Astrocyte (in vitro differentiated cells and primary cell): ENCODE results near the gene KCNMA1. TPM values are rescaled to one million over a fixed set of nuclear protein-coding genes. Genes with fewer than 3 reads are reported as not detected.

Experiments used
- DNase-seq: peaks from one replicate; pipeline ENCODE4 v3.0.0-alpha.2; 2010; ENCODE audit warnings: low read depth
- FAIRE-seq: peaks from 2 replicates; lab custom pipeline; 2011; peaks lifted over from hg19 to GRCh38; lab: Jason Lieb, UNC
- H2AFZ ChIP-seq: 2 replicates; pipeline ENCODE4 v1.6.0; 2012; ENCODE audit warnings: low read depth, low read length, inconsistent platforms
- H3K27ac ChIP-seq: 2 replicates; pipeline ENCODE4 v1.5.1; 2011; ENCODE audit warnings: low read depth, low read length, inconsistent platforms
- H3K27me3 ChIP-seq: 2 replicates; pipeline ENCODE4 v1.6.0; 2011; ENCODE audit warnings: low read length, inconsistent platforms; ENCODE audit not compliant: insufficient read depth
- H3K36me3 ChIP-seq: 2 replicates; pipeline ENCODE4 v1.5.1; 2011; ENCODE audit warnings: low read length, inconsistent platforms; ENCODE audit not compliant: insufficient read depth
- H3K4me1 ChIP-seq: 2 replicates; pipeline ENCODE4 v1.5.1; 2011; ENCODE audit warnings: low read length, inconsistent platforms; ENCODE audit not compliant: insufficient read depth
- H3K4me2 ChIP-seq: 2 replicates; pipeline ENCODE4 v1.6.0; 2012; ENCODE audit warnings: low read length, inconsistent platforms
- H3K4me3 ChIP-seq: 2 replicates; pipeline ENCODE4 v1.5.1; 2011; ENCODE audit warnings: low read depth, mild to moderate bottlenecking, low read length, inconsistent platforms; ENCODE audit not compliant: insufficient read depth
- H3K79me2 ChIP-seq: 2 replicates; pipeline ENCODE4 v1.6.0; 2012; ENCODE audit warnings: mild to moderate bottlenecking, low read length, inconsistent platforms; ENCODE audit not compliant: insufficient read depth
- H3K9ac ChIP-seq: 2 replicates; pipeline ENCODE4 v1.6.0; 2012; ENCODE audit warnings: mild to moderate bottlenecking, low read length, inconsistent platforms
- H3K9me3 ChIP-seq: 2 replicates; pipeline ENCODE4 v1.5.1; 2012; ENCODE audit warnings: low read depth, mild to moderate bottlenecking, low read length, inconsistent platforms; ENCODE audit not compliant: insufficient read depth
- H4K20me1 ChIP-seq: 2 replicates; pipeline ENCODE4 v1.6.0; 2012; ENCODE audit warnings: low read length, inconsistent platforms; ENCODE audit not compliant: insufficient read depth
- H3K27ac Mint-ChIP-seq: one replicate; pipeline ENCODE4 v1.8.0; 2021; ENCODE audit warnings: mild to moderate bottlenecking, mixed read lengths; ENCODE audit not compliant: unreplicated experiment
- H3K27me3 Mint-ChIP-seq: one replicate; pipeline ENCODE4 v1.8.0; 2021; ENCODE audit warnings: low read depth, mixed read lengths; ENCODE audit not compliant: unreplicated experiment
- H3K36me3 Mint-ChIP-seq: one replicate; pipeline ENCODE4 v1.8.0; 2021; ENCODE audit warnings: low read depth, mixed read lengths; ENCODE audit not compliant: unreplicated experiment
- H3K4me1 Mint-ChIP-seq: one replicate; pipeline ENCODE4 v1.8.0; 2021; ENCODE audit warnings: low read depth, mixed read lengths; ENCODE audit not compliant: unreplicated experiment
- H3K4me3 Mint-ChIP-seq: one replicate; pipeline ENCODE4 v1.8.0; 2021; ENCODE audit warnings: mild to moderate bottlenecking, moderate library complexity, mixed read lengths; ENCODE audit not compliant: unreplicated experiment
- H3K9me3 Mint-ChIP-seq: one replicate; pipeline ENCODE4 v1.8.0; 2021; ENCODE audit warnings: mild to moderate bottlenecking, mixed read lengths; ENCODE audit not compliant: unreplicated experiment
- EZH2 ChIP-seq: IDR thresholded peaks from 2 replicates; pipeline ENCODE4 v1.6.1; 2012; ENCODE audit warnings: mild to moderate bottlenecking, low read length, inconsistent platforms; ENCODE audit not compliant: insufficient read depth
- total RNA-seq: library from RNA; stranded (reverse); gene quantifications from 2 replicates; pipeline ENCODE4 v1.2.1, GENCODE V29; 2021
- TF ChIP-seq, protein P1 (sequence below): IDR thresholded peaks from 2 replicates; pipeline ENCODE4 v1.5.1; 2011; ENCODE audit warnings: low read depth, mild to moderate bottlenecking, inconsistent platforms, low read length, moderate library complexity; ENCODE audit not compliant: insufficient read depth

KCNMA1 gene
- total RNA-seq, 1 donor from 2014 or later: 45.8 TPM

DNA sequence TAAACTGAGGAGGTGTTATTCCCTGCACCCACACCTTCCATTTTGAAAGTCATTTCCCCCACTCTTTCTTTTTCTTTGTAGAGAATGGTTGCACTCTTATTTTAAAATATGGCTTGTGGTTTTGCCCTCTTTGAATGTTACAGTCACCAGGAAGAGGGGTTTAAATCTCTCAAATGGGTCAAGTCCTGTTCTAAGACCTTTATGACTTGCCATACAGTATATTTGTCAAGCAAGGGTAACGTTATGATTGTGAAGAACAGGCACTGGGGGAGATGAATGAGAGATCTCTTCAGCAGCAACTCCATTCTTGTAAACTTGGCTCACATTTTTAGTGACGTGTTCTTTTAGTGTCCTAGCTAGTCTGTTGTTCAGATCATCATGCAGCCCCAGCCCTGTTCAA, 634.7 kb downstream of the KCNMA1 start:
- FAIRE-seq (no peak), DNase-seq (no peak)
- Histone ChIP-seq H3K9ac (no peak overlapping the region), H3K27ac (no peak overlapping the region), H3K4me1 (no peaks in the 10 kb centered on the region), H3K36me3 (no peaks in the 10 kb centered on the region), H3K9me3 (peaks cover 3% of the 10 kb centered on the region), H3K79me2 (no peaks in the 10 kb centered on the region), H3K4me3 (no peak overlapping the region), H2AFZ (no peak overlapping the region), H3K27me3 (no peaks in the 10 kb centered on the region), H4K20me1 (no peaks in the 10 kb centered on the region), H3K4me2 (no peak overlapping the region)
- H3K36me3 Mint-ChIP-seq: peaks cover 5% of the 10 kb centered on the region
- H3K27me3 Mint-ChIP-seq: no peaks in the 10 kb centered on the region
- no peaks in the 10 kb centered on the region for H3K9me3 Mint-ChIP-seq
- peaks cover 6% of the 10 kb centered on the region for H3K4me1 Mint-ChIP-seq
- no peak for TF ChIP-seq EZH2
- TF ChIP-seq, protein P1, sequence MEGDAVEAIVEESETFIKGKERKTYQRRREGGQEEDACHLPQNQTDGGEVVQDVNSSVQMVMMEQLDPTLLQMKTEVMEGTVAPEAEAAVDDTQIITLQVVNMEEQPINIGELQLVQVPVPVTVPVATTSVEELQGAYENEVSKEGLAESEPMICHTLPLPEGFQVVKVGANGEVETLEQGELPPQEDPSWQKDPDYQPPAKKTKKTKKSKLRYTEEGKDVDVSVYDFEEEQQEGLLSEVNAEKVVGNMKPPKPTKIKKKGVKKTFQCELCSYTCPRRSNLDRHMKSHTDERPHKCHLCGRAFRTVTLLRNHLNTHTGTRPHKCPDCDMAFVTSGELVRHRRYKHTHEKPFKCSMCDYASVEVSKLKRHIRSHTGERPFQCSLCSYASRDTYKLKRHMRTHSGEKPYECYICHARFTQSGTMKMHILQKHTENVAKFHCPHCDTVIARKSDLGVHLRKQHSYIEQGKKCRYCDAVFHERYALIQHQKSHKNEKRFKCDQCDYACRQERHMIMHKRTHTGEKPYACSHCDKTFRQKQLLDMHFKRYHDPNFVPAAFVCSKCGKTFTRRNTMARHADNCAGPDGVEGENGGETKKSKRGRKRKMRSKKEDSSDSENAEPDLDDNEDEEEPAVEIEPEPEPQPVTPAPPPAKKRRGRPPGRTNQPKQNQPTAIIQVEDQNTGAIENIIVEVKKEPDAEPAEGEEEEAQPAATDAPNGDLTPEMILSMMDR: no peak
- no peak overlapping the region for H3K27ac Mint-ChIP-seq
- H3K4me3 Mint-ChIP-seq: no peak overlapping the region

DNA sequence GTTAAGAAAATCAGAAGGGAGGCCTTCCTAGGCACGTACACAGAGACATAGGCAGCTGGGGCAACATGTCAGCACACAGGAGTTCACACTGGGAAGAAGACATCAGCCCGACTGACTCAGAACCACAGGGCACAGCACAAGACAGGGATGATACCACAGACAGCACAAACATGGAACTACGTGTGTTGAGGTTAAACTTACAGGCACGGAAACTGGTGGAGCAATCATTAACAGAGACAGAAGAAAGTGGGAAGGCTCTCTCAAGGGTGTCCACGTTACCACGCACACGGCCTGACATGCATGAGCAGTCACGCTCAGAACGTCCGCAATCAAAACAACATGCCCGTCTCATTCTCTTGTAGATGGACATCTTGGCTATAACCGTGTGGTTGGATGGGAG, 636.4 kb downstream of the KCNMA1 start:
- Mint-ChIP-seq H3K4me3 (no peak overlapping the region), H3K27ac (no peak overlapping the region), H3K36me3 (peaks cover 3% of the 10 kb centered on the region), H3K9me3 (no peaks in the 10 kb centered on the region), H3K27me3 (no peaks in the 10 kb centered on the region), H3K4me1 (no peaks in the 10 kb centered on the region)
- no peak overlapping the region for H3K4me3 ChIP-seq
- H3K79me2 ChIP-seq: no peaks in the 10 kb centered on the region
- no peaks in the 10 kb centered on the region for H3K27me3 ChIP-seq
- no peaks in the 10 kb centered on the region for H4K20me1 ChIP-seq
- H3K36me3 ChIP-seq: no peaks in the 10 kb centered on the region
- no peak for FAIRE-seq
- no peaks in the 10 kb centered on the region for H3K9me3 ChIP-seq
- no peak overlapping the region for H3K27ac ChIP-seq
- H3K4me1 ChIP-seq: no peaks in the 10 kb centered on the region
- H3K4me2 ChIP-seq: no peak overlapping the region
- H3K9ac ChIP-seq: no peak overlapping the region
- no peak for TF ChIP-seq EZH2
- TF ChIP-seq, protein P1: no peak
- no peak for DNase-seq
- no peak overlapping the region for H2AFZ ChIP-seq

DNA sequence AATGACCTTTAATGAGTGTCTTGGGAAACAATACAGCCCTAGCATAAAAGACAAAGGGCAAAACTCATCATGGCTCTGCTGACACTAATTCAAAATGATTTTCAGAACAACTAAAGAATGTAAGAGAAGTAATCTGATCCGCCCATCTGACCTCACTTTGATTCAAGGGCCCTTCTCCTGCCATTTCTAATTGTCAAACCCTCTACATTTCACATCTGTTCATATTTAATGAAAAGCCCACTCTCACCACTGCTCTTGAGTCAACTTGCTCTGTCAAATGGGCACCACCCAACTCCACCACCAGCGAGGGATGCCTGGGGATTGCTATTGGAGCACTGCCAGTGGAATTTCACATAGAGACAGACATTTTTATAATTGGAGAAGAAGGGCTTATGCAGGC, 639.2 kb downstream of the KCNMA1 start:
- Mint-ChIP-seq H3K9me3 (peaks cover 2% of the 10 kb centered on the region), H3K27me3 (peaks cover 3% of the 10 kb centered on the region), H3K36me3 (peaks cover 6% of the 10 kb centered on the region), H3K4me1 (no peaks in the 10 kb centered on the region), H3K4me3 (no peak overlapping the region), H3K27ac (no peak overlapping the region)
- DNase-seq: peak; percentile 17
- no peaks in the 10 kb centered on the region for H3K9me3 ChIP-seq
- no peak overlapping the region for H2AFZ ChIP-seq
- H3K36me3 ChIP-seq: no peaks in the 10 kb centered on the region
- no peaks in the 10 kb centered on the region for H4K20me1 ChIP-seq
- H3K27me3 ChIP-seq: no peaks in the 10 kb centered on the region
- H3K79me2 ChIP-seq: no peaks in the 10 kb centered on the region
- H3K4me3 ChIP-seq: no peak overlapping the region
- no peak overlapping the region for H3K4me2 ChIP-seq
- H3K27ac ChIP-seq: no peak overlapping the region
- no peaks in the 10 kb centered on the region for H3K4me1 ChIP-seq
- no peak overlapping the region for H3K9ac ChIP-seq
- FAIRE-seq: no peak
- TF ChIP-seq EZH2: no peak
- TF ChIP-seq, protein P1: no peak
